ENCODE measurements around the gene POLR2C.

Gene POLR2C

DNA sequence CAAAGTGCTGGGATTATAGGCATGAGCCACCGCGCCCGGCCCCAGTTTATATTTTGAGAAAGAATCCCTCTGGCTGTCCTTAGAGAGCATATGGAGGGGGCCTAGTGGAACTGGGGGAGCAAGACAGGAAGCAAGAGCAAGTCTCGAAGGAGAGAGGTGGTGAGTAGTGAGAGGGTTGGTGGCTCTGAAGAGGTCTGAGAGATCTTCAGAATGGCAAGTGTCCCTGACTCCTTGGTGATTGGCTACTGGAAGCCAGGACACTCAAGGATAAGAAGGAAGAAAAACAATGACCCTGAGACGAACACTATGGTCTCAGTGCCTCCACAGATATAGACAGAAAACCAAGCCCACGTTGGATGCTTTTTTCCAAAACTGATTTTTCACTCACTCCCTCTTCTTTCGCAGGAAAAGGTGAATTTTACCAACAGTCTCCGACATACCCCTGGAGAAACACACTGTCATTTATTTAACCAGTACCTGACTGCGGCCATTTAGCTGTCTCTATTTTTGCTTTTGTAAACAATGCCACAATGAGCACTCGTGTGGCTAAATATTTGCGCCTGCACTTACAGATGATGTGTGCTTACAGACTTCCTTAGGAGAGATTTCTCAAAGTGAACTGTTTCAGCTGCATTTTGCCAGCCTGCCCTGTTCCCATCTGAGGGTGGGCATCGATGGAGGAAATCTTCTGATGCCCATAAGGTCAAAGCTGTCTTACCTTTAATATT lies 39.7 kb downstream of the POLR2C start:
- no peak for DNase-seq (ENCODE audit: low read depth in 2 of 2)

DNA sequence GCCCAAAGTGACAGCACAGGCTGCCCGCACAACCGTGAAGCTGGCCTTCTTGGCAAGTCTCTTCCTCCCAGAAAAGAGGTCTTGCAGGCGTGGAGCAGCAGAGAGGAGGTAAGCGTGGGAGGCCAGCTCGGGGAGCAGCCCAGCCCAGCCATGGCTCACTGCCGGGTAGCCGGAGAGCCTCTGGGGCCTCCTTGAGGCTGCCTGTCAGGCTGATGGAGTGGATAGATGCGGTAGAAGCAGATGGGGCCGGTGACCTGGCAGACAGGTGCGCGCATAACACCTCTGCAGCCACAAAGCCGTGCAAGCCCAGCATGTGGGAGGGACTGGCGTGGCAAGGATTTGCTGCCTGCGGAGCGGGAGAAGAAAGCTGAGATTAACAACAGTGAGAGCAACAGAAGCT lies 40.9 kb downstream of the POLR2C start:
- no peak for DNase-seq (ENCODE audit: low read depth in 2 of 2)

DNA sequence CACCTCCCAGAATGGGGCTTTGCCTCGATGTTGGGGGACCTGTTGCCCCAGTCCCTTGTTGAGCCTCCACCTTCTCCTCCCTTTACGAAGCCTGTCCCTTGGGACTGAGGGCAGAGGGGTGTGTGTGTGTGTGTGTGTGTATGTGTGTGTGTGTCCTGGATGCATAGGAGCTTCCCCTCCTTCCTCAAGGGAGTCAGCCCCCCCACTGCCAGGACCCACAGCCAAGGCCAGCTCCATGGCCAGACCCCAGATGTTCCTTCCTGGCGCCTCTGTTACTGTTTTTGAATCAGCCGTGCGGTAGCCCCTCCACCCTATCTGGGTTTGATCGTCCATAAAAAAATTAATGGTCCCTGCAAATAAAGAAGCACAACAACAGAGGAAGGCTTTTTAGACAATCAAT lies 41.5 kb downstream of the POLR2C start:
- DNase-seq (ENCODE audit: low read depth in 2 of 2) = no peak

DNA sequence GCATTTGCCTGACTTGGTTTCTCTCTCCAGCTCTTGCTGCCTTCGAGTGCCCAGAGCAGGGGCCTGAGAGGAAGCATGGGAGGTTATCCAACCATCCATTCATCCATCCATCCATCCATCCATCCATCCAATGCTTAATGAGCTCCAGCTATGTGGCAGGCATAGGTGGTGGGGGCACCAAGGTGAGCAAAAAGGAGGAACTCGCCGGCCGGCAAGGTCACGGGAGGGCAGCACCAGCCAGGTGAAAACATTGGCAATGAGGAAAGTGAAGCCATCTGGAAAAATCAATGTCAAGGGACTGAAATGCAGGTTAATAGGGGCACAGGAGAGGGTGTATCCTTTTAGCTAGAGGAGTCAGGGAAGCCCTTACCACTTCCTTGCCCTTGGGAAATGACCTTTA lies 42.0 kb downstream of the POLR2C start:
- no peak for DNase-seq (ENCODE audit: low read depth in 2 of 2)

DNA sequence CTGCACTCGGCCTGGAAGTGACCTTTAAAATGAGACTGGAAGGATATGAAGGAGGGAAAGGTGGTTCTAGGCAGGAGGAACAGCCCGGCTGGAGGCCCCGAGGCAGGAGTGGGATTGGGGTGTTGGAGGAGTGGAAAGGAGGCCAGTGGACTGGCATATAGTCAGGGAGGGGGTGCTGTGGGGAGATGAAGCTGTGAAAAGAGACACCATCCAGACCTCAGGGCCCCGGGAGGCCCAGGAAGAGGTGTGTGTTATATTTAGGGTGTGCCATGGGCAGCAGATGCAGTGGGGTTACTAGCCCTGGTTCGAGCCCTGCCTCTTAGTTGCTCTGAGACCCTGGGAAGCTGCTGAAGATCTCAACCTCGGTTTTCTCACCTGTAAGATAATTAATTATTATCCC lies 42.7 kb downstream of the POLR2C start:
- DNase-seq (ENCODE audit: low read depth in 2 of 2) = no peak

DNA sequence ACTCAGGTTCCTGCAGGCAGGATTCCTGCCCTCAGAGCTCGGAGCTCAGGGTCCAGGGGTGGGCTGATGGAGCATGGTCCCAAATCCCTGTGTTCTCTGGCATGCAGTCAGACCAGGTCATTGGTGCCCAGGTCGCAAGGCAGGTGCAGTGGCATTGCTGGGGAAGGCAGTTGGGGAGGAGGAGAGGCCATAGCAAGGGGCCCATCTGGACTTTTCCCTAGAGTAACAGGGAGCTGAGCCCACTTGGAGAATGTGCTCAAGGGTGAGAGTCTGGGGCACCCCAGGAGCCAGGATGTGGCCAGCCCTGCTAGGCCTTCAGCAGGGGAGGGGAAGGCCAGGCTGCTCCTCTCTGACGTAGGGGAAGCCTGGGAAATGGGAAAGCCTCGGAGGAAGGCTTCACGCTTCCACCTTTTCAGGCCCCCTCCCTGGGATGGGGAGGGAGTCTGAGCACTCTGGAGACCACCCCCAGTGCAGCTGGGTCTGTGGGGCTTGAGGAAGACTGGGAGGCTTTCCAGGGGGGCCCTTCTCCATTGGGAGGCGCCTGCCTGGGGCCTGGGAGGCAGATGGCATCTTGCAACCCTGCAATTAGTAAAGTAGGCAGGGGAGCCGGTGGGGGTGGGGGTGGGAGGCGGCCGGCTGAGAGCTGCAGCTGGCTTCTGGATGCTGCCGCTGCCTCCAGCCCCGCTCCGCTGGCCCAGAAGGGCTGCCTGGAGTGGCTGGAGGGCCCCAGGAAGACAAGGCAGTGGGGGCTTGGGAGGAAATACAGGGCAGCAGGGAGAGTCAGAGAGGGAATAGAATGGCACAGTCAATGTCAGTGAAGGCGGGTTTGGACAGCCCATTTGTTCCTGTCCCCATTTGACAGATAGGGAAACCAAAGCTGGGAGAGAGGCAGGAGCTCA lies 44.9 kb downstream of the POLR2C start:
- DNase-seq (ENCODE audit: low read depth in 2 of 2) = no peak

DNA sequence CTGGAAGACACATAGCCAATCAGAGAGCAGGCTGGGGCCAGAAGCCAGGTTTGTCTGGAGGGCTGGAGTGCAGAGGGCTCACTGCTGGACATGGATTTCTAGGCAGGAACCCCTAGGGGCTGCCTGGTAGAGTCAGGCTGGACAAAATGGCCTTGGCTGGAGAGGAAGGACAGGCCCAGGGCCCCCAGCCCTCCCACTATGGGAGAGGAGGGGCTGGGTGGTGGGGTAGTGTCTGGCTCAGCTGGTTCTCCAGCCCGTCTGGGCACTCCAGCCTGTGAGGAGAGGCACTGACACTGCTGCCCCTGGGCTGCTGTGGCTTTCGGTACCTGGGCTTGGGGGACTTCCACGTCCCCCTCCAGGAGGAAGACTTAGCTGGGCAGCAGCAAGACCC lies 45.6 kb downstream of the POLR2C start:
- DNase-seq (ENCODE audit: low read depth in 2 of 2) = no peak

DNA sequence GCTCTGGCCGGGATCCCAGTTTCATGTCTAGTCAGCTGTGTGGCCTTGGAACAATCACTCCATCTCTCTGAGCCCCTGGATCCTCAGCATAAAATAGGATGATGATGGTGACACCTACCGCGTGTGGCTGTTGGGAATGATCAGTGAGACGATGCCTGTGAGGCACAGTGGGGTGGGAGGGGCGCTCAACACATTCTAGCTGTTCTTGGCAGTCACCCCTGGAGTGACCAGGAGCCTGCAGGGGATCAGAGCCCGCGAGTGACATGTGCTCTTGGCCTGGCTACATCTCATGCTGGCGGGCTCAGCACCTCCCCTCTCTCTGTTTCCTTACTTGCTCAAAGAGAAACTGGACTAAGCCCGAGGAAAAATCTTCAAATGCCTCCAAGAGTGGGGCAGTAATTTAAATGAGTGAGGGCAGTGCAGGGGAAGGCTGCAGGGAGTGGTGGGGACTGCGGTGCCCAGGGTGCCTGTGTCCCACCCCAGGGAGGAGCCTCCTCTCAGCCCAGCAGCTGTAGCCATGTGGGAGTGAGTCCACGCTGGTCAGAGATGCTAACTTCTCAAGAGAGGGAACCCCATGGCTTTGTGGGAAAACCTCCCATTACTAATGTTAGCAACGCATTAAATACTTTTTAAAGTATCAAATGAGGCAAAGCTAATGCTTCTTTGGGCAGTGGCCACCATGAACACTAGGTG lies 46.9 kb downstream of the POLR2C start:
- DNase-seq (ENCODE audit: low read depth in 2 of 2) = no peak

DNA sequence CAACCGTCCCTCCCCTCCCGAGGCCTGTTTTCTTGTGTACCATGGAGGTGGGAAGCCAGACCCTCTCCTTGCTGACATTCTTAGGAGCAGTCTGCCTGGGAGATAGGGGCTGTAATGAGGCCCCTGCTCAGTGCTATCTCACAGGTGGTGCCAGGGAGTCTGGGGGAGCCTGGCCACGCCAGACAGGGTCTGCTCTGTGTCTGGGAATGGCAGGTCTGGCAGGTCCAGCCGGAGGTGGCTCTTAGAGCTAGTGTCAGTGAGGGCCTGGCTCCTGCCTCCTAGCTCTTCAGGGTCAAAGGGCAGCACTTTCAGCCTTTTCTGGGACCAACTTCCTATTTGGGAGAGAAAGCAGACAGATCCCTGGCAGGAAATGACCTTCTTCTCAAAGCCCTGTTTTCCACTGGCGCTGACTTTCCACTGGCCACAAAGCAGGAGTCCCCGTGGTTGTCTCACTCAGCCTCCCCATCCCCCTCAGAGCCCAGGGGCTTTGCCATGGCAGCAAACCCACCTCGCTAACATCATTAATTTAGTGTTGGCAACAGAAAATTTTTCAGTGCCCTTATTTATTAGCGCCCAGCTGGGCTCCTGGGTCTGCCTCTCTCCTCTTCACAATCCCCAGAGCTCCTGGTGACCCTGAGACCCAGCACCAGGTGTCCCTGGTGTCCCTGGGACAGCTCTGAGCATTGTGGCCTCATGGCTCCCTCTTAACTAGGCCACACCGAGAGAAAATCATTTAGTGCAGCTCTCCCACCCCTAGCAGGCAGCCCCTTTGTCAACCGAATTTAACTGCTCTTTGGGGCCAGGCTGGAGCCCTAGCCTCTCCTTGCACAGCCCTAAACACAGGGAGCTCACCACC lies 47.8 kb downstream of the POLR2C start:
- no peak for DNase-seq (ENCODE audit: low read depth in 2 of 2)

DNA sequence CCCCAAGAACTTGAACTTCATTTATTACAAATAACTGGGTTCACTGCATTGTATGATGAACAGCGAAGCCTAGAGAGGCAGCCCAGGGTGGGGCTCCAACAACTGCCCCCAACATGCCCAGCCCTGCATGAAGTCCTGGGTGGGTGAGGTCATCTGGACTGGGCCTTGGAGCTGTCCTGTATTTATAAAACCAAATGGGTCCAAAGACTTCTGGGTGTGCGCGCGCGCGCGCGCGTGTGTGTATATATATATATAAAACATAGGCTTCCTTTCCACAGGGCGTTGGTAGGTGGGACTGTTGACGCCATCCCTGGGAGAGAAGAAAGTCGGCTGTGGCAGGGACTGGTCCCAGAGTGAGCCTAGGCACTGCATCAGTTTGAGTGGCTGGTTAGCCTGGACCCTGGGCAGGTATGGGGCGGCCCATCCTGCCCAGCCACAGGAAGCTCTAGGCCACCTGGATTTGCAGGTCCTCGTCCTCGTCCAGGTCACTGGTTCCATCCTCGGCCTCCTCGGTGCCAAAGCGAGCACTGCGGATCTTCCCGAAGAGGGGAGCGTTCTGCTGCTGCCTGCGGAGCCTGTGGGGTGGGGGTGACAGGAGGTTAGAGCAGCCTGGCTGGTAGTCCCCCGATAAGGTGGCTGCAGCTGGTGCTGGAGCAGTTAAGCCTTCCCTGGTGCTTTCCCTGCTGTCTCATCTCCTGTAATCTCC lies 50.0 kb downstream of the POLR2C start:
- DNase-seq (ENCODE audit: low read depth in 2 of 2) = no peak

DNA sequence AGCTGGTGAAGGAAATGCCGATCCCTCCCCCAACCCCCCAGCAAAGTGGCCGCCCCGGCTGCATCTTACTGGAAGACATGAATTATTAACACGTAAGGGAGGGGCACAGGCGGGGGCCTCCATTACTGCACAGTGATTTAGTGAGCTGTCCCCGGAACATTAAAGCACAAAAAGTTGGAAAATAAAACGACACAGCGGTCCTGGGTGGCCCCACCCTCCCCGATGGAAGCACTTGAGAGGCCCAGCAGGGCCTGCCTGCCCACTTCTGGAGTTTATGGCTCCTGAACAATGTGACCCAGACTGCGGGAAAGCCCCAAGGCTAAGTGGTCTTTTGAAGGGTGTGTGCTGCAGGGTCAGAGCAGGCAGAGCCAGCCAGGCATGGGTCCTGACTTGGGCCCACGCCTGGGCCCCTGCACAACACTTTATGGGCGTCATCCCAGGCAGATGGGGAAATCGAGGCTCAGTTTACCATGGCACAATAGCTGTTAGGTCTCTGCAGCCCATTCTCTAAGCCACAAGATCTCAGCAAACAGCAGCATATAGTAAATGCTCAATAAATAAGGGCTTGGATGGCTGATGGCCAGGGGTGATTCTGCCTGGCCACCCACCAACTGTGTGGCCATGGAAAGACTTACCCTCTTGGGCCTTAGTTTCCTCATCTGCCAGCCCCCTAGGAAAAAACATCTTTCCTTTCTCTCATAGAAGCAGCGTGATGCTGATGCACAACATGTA lies 51.1 kb downstream of the POLR2C start:
- DNase-seq (ENCODE audit: low read depth in 2 of 2) = no peak

DNA sequence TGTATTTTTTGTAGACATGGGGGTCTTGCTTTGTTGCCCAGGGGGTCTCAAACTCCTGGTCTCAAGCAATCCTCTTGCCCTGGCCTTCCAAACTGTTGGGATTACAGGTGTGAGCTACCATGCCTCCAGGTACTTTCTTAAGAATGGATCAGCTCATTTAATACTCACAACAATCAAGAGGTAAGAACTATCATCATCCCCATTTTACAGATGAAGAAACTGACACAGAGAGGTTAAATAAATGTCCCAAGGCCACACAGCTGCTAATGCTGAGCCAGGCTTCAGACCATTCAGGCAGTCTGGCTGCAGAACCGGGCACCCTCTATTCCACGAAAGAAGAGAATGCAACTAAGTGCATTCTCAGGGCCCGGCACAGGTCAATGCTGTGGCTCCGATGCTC lies 51.9 kb downstream of the POLR2C start:
- DNase-seq (ENCODE audit: low read depth in 2 of 2) = no peak

DNA sequence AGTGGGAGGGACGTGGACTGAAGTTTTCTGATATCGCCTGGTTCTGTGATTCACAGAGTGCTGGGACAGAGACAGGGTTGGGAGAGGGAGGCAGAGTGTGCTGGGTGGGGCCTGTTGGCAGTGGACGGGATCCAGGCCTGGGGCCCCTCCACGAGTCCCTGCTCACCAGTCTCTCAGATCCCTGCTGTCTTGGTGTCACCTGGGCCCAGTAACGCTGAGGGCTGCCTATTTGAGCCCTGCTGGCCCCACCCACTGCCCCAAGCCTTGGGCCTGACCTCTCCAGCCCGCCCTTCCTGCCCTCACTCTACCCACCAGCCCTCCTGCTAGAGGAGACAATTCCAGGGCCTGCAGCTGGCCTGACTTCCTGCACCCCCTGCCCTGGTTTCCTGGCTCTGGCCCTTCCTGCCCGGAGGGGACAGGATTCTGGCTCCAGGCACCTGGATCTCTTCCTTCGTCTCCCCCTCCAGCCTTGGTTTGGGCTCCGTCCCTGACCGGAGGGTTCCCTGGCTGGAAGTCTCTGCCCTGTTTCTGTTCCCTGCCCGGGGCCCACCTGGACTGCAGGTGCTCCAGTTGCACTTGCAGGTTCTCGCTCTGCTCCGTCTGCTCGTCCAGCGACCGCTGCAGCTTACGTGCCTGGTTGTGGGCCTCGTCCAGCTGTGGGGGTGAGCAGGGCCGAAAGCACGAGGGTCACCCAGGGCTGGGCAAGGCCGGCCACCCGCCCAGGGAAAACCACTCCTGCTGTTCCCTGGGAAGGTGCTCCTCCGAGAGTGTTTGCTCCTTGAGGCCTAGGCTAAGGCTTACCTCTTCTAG lies 52.5 kb downstream of the POLR2C start:
- DNase-seq (ENCODE audit: low read depth in 2 of 2) = no peak

DNA sequence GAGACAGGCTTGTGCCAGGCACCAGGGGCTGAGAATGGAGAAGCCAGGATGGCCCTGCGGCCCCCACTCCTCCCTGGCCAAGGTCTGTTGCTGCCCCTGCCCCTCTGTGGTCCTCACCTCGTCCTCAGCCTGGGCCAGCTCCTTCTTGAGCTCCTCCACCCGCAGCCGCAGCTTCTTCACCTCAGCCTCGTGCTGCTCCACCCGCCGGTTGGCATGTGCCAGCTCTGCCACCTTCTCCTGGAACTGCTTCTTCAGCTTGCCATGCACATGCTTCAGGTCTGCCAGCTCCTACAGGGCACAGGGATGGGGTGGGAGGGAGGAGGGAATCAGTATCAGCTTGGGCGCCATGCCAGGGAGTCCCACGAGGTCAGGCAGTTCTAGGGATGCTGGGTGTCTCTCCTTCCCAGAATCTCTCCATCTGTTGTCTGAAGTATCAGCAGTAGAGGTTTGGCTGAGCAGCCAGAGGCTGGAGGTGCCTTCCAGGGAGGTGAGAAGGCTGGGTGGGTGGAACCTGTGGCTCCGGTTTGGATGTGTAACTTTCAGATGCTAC lies 53.8 kb downstream of the POLR2C start:
- no peak for DNase-seq (ENCODE audit: low read depth in 2 of 2)

DNA sequence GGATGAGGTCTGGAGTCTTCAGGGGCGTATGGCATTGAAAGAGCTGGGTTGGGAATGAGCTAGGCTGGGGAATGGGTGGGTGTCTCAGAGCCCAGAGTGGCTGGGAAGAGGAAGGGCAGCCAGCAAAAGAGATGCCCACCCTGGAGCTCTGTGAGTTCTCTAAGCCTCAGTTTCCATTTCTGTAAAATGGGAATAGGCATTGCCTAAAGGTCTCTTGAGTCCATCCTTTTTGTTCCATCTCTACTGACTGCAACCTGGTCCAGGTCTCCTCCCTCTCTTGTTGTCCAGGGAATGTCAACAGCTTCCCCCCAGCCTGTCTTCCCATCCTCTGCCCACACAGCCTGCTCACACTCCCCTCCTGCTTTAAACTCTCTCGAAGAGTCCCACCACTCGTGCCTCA lies 54.3 kb downstream of the POLR2C start:
- no peak for DNase-seq (ENCODE audit: low read depth in 2 of 2)

DNA sequence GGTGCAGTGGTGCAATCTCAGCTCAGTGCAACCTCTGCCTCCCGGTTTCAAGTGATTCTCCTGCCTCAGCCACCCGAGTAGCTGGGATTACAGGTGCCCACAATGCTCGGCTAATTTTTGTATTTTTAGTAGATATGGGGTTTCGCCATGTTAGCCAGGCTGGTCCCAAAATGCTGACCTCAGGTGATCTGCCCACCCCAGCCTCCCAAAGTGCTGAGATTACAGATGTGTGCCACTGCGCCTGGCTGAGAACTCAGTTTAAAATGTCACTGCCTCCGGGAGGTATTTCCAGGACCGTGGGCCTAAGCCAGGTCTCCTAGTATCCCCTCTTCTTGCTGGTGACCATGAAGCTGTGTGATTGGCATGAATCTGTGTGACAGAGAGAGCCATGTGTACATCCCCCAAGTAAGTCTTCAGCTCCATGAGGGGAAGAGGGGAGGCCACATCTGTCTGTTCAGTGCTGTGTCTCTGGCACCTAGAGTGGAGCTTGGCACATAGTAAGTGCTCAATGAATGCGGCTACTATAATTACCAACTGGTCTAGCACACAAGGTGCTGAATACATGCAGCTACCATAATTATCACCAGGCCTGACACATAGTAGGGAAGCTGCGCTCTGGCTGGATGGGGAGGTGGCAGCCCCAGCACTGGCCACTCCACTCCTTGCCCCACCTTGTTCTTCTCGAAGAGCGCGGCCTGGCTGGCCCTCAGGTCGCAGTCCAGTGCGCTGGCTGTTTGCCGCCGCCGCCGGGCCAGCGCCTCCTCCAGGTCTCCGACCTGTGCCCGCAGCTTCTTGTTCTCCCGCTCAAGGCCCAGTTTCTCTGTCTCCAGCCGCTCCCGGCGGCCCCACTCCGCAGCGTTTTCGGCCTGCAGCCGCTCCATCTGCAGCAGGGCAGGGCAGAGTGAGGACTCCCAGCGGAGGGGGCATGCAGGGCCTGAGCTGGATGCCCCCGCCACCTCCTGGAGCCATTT lies 55.2 kb downstream of the POLR2C start:
- DNase-seq (ENCODE audit: low read depth in 2 of 2) = no peak

DNA sequence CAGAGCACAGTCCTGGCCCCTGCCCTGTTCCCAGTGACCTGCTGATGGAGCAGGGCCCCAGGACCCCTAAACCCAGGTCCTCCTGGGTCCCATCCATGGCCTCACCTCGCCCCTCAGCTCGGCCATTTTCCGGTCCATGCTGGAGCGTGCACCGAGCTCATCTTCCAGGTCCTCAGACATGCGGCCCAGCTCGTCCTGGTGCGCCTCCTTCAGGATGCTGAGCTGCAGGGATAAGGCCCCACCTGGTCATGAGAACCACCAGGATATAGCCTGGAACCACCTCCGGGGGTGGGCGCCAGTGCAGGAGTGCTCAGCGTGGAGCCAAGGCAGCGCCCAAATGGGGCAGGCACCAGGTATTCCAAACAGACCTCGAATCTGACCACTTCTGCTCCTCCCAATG lies 56.0 kb downstream of the POLR2C start:
- DNase-seq (ENCODE audit: low read depth in 2 of 2) = no peak

DNA sequence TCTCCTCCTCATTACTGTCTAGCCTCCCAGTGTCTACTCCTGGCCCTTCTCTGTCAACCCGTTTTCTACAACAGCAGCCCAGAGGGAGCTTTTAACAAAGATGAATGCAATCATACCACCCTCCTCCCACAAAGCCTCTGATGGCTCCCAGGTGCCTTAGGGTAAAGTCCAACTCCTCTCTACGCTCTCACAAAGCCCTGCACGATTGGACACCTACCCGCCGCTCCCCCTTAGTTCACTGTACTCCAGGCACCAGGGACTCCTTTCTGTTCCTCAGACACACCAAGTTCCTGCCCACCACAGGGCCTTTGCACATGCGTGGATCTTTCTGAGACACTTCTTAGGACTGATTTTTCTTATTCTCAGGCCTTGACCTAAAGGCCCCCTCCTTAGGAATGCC lies 56.4 kb downstream of the POLR2C start:
- DNase-seq (ENCODE audit: low read depth in 2 of 2) = no peak

Measured in stimulated activated CD8-positive, alpha-beta memory T cell treated with anti-CD3 and anti-CD28 coated beads, Interleukin-15, amount 100 ng/mL, for 48 hours (primary cell).